Glutamatergic neuron (in vitro differentiated cells): Measurements from ENCODE around the gene SDR42E1. TPM values are rescaled to one million over a fixed set of nuclear protein-coding genes. Genes with fewer than 3 reads are reported as not detected.

Experiments used
- DNase-seq: peaks from one replicate; pipeline ENCODE4 v3.0.0; 2022
- H3K27ac Mint-ChIP-seq: one replicate; pipeline ENCODE4 v1.8.0; 2020; ENCODE audit warnings: mild to moderate bottlenecking, mixed read lengths, inconsistent platforms; ENCODE audit not compliant: unreplicated experiment
- H3K27me3 Mint-ChIP-seq: one replicate; pipeline ENCODE4 v1.8.0; 2020; ENCODE audit warnings: mild to moderate bottlenecking, moderate library complexity, mixed read lengths, inconsistent platforms; ENCODE audit not compliant: unreplicated experiment
- H3K36me3 Mint-ChIP-seq: one replicate; pipeline ENCODE4 v1.8.0; 2020; ENCODE audit warnings: mild to moderate bottlenecking, mixed read lengths, inconsistent platforms; ENCODE audit not compliant: unreplicated experiment
- H3K4me1 Mint-ChIP-seq: one replicate; pipeline ENCODE4 v1.8.0; 2020; ENCODE audit warnings: mild to moderate bottlenecking, low read depth, mixed read lengths, inconsistent platforms; ENCODE audit not compliant: unreplicated experiment
- H3K4me3 Mint-ChIP-seq: one replicate; pipeline ENCODE4 v1.8.0; 2020; ENCODE audit warnings: mild to moderate bottlenecking, mixed read lengths, inconsistent platforms; ENCODE audit not compliant: unreplicated experiment
- H3K9me3 Mint-ChIP-seq: one replicate; pipeline ENCODE4 v1.8.0; 2020; ENCODE audit warnings: mild to moderate bottlenecking, moderate library complexity, mixed read lengths, inconsistent platforms; ENCODE audit not compliant: unreplicated experiment
- total RNA-seq: library from RNA; stranded (reverse); fragmentation: NEBNext Ultra II Directional; extraction: Animal tissue kit (Norgen Biotek cat#: 25700); gene quantifications from one replicate; pipeline ENCODE4 v1.2.1, GENCODE V29; 2021; ENCODE audit not compliant: unreplicated experiment
- TF ChIP-seq, protein P1 (sequence below): fragments of 200-600 bp; sonication (generic); IDR thresholded peaks from one replicate; pipeline ENCODE4 v1.5.0; 2021; ENCODE audit not compliant: partially characterized antibody, unreplicated experiment

The SDR42E1 gene
- total RNA-seq, 1 donor from 2014 or later = 0.20 TPM

DNA sequence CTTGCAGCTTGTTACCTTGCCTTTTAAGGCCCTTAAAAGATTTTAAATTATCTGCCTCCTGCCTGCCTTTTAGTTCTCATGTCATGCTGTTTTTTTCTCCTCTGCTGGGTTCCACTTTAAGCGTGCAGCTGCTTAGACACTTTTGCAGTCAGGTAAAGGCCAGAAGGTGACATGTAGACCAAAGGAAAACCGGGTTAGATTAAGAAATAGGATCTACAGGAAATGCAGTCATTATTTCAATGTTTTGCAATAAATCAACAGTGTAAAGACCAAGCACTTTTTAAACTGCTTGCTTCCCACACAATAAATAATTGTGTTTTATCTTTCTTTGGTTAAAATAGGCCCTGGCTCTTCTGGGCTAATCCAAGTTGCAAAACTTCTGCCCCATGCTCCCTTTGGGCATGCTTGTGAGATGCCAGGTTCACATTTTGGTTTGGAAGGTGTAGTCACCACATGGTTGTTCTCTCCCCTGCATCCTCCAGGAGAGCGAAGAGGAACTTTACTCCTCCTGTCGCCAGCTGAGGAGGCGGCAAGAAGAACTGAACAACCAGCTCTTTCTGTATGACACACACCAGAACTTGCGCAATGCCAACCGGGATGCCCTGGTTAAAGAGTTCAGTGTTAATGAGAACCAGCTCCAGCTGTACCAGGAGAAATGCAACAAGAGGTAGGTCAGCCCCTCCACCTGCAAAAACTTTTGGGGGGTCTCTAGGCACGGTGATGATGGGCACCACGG is 54.9 kb downstream of the SDR42E1 start:
- TF ChIP-seq, protein P1, sequence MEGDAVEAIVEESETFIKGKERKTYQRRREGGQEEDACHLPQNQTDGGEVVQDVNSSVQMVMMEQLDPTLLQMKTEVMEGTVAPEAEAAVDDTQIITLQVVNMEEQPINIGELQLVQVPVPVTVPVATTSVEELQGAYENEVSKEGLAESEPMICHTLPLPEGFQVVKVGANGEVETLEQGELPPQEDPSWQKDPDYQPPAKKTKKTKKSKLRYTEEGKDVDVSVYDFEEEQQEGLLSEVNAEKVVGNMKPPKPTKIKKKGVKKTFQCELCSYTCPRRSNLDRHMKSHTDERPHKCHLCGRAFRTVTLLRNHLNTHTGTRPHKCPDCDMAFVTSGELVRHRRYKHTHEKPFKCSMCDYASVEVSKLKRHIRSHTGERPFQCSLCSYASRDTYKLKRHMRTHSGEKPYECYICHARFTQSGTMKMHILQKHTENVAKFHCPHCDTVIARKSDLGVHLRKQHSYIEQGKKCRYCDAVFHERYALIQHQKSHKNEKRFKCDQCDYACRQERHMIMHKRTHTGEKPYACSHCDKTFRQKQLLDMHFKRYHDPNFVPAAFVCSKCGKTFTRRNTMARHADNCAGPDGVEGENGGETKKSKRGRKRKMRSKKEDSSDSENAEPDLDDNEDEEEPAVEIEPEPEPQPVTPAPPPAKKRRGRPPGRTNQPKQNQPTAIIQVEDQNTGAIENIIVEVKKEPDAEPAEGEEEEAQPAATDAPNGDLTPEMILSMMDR = no peak
- Mint-ChIP-seq H3K27ac (no peak overlapping the region), H3K4me1 (no peaks in the 10 kb centered on the region)

GRCh38 chr16:81951564-81951963 is 59.7 kb downstream of the SDR42E1 start:
- TF ChIP-seq, protein P1 = no peak
- H3K27ac Mint-ChIP-seq = no peak overlapping the region
- no peaks in the 10 kb centered on the region for H3K9me3 Mint-ChIP-seq
- H3K27me3 Mint-ChIP-seq = no peaks in the 10 kb centered on the region
- no peak overlapping the region for H3K4me3 Mint-ChIP-seq
- no peaks in the 10 kb centered on the region for H3K36me3 Mint-ChIP-seq
- H3K4me1 Mint-ChIP-seq = peaks cover 2% of the 10 kb centered on the region
- no peak for DNase-seq

More for the DNA sequence above, 54.9 kb downstream of the SDR42E1 start:
- Mint-ChIP-seq H3K4me3 (no peak overlapping the region), H3K9me3 (no peaks in the 10 kb centered on the region), H3K36me3 (no peaks in the 10 kb centered on the region), H3K27me3 (peaks cover 3% of the 10 kb centered on the region)
- no peak for DNase-seq

- Mint-ChIP-seq H3K4me3 (no peak overlapping the region), H3K27ac (no peak overlapping the region), H3K4me1 (peaks cover 23% of the 10 kb centered on the region), H3K36me3 (no peaks in the 10 kb centered on the region), H3K27me3 (no peaks in the 10 kb centered on the region), H3K9me3 (no peaks in the 10 kb centered on the region)
- TF ChIP-seq, protein P1 = no peak
- no peak for DNase-seq
Observed at GRCh38 chr16:81946206-81946605, 65.1 kb downstream of the SDR42E1 start.

- Mint-ChIP-seq H3K9me3 (no peaks in the 10 kb centered on the region), H3K4me3 (no peak overlapping the region), H3K27ac (no peak overlapping the region), H3K4me1 (peaks cover 23% of the 10 kb centered on the region), H3K27me3 (no peaks in the 10 kb centered on the region), H3K36me3 (no peaks in the 10 kb centered on the region)
- no peak for DNase-seq
- TF ChIP-seq, protein P1 = no peak
Observed at GRCh38 chr16:81945665-81946064, 65.6 kb downstream of the SDR42E1 start.

GRCh38 chr16:81942007-81942601 is 69.2 kb downstream of the SDR42E1 start:
- Mint-ChIP-seq H3K27me3 (no peaks in the 10 kb centered on the region), H3K27ac (no peak overlapping the region), H3K4me1 (peaks cover 23% of the 10 kb centered on the region), H3K9me3 (no peaks in the 10 kb centered on the region), H3K4me3 (no peak overlapping the region), H3K36me3 (no peaks in the 10 kb centered on the region)
- TF ChIP-seq, protein P1 = no peak
- DNase-seq = no peak
